Lower leg skin (tissue), 3 donors: Measurements from ENCODE around the gene BICRA.

Source experiments
- CTCF ChIP-seq, 3 donors: fragments of 450-650 bp; IDR thresholded peaks; one replicate each; pipeline ENCODE4 v1.5.1; 2016; ENCODE audit warnings: antibody characterized with exemption in 3 of 3, mild to moderate bottlenecking in 3 of 3, moderate library complexity in 2 of 3
- POLR2A ChIP-seq, 2 donors: fragments of 450-650 bp; IDR thresholded peaks; one replicate each; pipeline ENCODE4 v1.6.1; 2016 to 2017; ENCODE audit warnings: antibody characterized with exemption in 2 of 2, mild to moderate bottlenecking in 1 of 2, moderate library complexity in 1 of 2

- TF ChIP-seq CTCF (IDR thresholded peaks at IDR 0.05) = no peak
- no peak for TF ChIP-seq POLR2A (IDR thresholded peaks at IDR 0.05)
Observed at GRCh38 chr19:47657719-47658118, 48.8 kb downstream of the BICRA start.
